SIG-M5 (cell line): ENCODE measurements around the gene MAPK6.

ENCODE experiments used
- DNase-seq: peaks from one replicate; lab custom pipeline; 2025; lab: John Stamatoyannopoulos, UW

Gene MAPK6

DNA sequence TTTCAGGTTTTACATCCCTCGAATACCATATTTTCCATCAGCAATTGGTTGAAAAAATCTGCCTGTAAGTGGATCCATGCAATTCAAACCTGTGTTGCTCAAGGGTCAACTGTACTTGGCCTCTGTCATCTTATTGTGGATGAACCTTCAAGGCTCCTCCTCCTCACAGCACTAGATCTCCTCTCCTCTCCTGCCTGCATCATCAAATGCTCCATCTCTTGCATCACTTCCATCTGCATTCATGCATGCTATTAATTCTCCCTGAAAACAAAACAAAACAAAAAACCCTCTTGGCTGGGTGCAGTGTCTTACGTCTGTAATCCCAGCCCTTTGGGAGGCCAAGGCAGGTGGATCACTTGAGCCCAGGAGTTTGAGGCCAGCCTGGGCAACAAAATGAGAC lies 83.4 kb downstream of the MAPK6 start:
- DNase-seq, result no peak

DNA sequence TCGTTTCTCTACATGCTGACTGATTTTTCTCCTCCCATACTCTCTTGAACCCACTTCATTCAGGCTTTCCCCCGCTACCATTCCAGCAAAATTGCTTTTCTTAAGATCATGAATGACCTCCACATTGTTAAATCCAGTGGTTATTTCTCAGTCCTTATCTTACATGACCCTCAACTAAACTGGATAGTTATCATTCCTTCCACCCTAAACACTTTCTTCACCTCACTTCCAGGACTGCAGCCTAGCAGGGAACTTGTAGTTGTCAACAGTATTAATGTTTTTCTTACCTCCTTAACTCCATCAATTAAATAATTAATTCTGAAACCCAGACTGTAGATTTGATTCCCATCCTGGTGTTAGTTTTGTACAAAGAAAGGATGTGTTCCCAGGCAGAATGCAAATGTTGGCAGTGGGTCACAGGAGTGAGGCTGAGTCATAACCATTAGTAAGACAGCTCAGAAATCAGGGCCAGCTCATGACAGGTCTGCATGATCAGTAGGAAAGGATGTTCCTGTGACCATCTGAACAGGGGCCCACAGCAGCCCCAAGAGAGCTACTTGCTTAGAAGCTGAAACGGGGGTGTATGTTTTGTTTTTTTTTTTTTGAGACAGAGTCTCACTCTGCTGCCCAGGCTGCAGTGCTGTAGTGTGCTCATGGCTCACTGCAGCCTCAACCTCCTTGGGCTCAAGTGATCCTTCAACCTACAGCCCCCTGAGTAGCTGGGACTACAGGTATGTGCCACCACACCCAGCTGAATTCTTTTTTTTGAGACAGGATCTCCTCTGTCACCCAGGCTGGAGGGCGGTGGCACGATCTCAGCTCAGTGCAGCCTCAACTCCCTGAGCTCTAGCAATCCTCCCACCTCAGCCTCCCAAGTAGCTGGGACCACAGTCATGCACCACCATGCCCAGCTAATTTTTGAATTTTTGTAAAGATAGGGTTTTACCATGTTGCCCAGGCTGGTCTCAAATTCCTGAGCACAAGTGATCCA lies 84.5 kb downstream of the MAPK6 start:
- DNase-seq, result no peak

DNA sequence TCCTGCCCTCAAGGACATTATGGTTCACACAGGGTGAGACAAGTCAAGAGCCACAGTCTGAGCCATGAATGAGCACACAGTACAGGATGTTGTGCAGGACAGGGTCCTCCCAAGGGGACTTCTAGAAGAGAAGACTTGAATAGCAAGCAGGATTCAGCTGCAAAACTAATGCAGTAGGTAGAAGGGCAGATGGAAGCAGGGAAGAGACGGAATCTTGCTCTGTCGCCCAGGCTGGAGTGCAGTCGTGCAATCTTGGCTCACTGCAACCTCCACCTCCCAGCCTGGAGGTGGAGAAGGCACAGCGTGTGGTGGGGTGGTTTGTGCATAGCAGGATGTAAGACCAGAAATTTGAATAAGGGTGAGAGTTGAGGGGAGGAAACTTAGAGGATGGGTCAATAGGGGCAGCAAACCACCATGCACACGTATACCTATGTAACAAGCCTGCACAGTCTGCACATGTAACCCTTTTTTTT lies 85.5 kb downstream of the MAPK6 start:
- no peak for DNase-seq

DNA sequence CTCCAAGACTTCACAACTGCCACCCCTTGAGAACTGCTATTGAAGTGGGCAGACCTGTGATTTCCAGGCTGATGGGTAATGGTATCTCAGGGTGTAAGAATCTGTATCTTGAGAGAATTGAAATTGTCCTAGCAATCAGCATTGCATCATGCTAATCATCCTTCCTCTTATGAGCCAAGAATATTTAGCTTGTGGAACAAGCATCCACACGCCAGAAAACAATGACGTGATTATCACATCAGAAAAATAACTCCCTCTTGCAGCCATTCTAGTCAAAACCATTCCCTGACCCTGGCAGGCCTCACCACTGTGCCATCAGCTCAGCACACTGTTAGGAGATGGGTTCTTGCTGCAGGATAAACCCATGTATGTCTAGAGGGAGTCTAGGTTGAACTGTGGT lies 86.8 kb downstream of the MAPK6 start:
- no peak for DNase-seq

DNA sequence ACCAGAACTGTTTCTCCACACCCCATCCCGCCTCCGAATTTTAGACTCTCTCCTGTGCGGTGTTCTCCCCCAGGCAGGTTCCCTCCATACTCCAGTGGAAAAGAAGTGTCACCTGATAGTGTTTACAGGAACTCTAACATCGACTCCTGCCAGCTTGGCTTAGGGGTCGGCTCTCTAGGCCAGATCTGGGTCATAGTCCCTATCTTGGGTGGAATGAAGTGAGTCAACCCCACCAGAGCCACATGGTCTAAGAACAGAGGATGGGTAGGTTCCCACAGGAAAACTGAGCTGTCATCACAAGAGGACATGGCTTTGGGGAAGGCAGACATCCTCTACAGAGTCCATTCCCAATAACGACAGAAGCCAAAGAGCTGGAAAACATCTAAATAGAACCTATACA lies 87.6 kb downstream of the MAPK6 start:
- DNase-seq, result no peak

DNA sequence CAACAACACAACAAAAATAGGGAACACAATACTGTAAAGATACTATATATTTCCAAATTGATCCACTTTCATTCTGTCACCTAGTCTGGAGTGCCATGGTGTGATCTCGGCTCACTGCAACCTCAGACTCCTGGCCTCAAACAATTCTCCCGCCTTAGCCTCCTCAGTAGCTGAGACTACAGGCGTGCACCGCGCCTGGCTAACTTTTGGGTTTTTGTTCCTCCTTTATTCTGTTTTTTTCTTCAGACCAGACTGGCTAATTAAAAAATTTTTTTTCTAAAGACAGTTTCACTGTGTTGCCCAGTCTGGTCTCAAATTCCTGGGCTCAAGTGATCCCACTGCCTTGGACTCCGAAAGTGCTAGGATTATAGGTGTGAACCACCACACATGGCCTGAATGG lies 88.2 kb downstream of the MAPK6 start:
- no peak for DNase-seq

DNA sequence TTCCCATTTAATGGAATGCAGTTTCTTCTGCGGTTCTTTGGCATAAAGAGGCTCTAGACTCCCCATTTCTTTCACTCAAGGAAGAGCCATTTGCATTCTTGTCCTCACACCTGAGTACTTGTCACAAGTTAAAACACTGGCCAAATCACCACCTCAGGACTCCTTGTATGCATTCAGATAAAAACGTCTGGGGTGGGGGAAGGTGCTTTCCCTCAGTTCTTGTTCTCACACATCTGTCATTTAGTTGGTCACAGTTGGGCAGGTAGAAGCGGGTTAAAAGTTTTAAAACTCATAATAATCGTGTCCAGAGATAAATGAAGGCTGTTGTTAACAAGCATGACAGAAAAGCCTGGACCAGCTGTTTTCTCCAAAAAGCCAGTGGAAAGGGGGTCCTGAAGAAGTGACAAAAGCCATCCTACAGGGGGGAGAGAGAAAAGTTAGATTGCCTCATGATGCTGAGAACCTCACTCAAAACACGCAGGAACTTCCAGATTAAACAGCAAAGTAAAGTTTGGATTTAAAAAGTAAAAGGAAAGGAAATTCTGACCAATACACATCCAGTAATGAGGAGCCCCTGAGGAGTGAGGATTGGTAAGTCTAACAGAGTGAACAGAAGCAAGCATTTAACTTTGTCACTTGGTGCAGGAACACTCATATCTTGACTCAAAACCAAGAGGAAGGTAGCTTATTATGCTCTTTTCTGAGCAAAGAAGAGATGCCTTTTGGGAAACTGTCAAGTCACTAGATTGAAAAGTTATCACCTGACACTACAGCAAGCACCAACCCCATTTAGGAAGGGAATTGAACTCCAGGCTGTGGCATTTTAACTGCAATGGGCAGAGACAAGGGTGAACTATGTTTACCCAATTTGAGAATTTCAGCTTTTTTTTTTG lies 90.8 kb downstream of the MAPK6 start:
- DNase-seq, result no peak

DNA sequence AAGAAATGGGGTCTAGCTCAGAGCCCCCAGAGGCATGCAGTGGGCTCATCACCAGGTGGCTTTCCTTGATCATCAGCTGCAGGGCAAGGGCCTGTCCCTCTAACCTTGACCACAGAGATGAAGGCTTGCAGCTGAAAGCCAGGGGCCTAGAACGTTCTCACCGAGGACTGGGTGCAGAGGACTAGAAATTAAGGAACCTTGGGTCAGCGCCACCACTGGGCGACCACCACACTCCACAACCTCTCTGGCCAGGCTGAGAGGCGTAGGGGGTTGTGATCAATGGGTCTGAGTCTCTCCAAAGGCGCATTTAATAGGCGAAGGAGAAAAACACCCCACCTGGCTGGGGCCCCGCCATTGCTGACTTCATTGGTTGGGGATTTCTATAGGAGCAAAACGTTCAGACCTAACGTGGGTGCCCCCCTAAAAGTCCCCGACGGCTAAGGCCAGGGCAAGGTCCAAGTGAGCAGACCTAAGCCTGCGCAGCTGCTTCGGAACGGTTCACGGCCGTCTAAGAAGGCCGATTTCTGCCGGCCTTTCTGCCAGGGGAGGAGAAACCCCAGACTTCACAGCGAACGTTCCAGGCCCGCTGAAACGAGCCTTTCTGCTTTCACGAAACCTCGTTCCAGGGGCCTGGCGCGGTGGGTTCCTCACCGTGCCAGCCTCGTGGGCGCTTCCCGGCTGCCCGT lies 92.6 kb downstream of the MAPK6 start:
- no peak for DNase-seq

DNA sequence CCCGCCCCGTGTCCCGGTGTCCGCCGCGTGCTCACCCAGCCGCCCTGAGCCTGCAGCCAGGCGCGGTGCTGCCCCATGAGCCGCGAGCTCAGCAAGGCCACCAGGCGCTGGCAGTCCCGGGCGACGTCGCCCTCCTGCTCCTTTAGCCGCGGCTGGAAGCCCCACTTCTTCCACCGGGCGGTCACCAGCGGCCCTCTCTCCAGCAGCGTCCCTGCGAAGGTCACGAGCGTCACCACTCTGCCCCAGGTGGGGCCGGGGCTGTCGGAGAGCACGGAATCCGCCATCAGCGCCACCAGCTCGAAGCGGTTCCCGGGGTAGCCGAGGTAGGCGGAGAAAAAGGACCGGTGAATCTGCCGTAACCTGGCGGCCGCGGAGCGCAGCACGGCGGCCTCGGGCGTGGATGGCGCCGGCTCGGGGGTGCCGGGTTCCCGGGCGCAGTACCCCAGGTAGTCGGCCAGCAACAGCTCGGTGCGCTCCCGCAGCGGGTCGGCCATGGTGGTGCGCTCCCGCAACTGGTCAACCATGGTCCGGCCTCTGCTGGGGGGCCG lies 93.3 kb downstream of the MAPK6 start:
- no peak for DNase-seq

DNA sequence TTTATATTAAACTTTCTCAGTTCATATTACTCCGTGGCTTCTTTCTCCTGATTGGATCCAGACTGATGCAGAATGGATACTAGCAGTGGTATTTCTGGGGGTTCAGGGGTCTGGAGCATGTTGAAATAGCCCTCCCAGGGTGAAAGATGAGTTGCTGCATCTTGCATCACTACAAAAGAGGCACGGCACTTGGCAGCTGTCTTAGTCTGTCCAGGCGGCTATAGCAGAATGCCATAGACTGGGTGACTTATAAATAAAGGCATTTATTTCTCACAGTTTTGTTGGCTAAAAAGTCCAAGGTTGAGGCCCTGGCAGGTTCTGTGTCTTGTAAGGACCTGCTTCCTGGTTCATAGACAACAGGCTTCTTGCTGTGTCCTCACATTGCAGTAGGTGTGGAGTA lies 94.2 kb downstream of the MAPK6 start:
- no peak for DNase-seq

DNA sequence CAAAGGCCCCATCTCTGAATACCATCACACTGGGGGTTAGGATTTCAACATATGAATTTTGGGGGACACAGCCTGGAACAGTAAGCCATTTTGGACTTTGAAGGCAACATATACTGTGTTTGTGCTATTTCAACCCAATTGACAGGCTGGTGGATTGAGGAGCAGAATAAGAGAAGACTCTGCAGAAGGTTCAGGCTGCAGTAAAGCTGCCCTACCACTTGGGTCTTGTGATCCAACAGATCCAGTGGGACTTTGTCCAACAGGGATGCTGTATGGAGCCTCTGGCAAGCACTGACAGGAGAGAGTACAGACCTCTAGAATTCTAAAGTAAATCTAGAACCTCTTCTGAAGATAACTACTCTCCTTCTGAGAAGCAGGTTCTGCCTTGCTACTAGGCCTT lies 94.7 kb downstream of the MAPK6 start:
- DNase-seq, result no peak

DNA sequence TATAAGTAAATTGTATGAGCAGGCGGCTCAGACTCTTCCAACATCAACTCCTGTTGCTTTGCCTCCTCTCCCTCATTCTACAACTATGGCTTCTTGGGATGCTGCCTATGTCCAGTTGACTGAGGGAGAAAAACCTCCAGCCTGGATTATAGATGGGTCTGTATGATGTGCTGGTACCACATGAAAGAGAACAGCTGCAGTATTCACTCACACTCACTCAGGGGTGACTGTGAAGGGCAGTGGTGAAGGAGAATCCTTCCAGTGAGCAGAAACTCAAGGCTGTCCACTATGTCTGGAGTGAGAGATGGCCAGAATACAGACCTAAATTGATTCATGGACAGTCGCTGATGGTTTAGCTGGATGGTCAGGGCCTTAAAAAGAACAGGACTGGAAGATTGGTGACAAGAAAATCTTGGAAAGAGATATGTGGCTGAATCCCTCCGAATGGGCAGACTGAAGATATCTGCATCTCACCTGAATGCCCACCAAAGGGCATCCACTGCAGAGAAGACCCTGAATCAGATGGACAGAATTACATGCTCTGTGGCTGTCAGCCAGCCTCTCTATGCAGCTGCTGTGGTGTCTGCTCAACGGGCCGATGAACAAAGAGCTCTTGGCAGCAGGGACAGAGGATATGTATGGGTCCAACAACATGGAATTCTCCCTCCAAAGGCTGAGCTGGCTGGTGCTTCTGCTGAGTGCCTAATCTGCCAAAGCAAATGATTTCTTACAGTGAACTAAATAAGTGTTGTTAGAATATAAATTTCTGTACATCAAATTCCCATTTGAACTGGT lies 95.4 kb downstream of the MAPK6 start:
- no peak for DNase-seq

DNA sequence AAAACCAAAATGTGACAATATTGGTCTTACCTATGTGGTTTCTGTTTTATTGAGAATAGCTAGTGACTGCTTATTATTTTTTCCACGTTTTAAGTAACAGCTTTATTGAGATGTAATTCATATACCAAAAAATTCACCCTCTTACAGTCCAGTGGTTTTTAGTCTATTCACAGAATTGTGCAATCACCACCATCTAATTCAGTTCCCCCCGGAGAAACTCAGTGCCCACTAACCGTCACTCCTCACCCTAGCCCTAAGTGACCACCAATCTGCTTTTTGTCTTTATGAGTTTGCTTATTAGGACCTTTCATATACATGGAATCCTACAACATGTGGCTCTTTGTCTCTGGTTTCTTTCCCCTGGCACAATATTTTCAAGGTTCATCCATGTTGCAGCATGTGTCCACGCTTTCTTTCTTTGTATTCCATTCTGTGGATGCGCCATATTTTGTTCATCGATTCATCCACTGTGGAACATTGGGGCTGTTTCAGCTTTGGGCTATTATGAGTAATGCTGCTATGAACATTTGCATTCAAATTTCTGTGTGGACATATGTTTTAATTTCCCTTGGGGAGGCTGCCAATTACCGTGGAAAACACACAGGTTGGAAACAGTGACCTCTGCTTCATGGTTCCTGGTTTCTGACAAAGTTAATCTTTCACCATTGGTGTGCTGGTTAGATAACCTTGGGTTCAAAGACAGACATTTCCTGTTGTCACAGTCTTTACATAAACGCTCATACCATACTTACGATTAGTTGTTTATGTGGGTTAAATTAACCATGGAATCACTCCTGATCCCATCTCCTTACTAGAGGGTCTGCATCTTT lies 96.8 kb downstream of the MAPK6 start:
- DNase-seq, result no peak
